ENCODE results near the gene BICC1.

BICC1 gene

GRCh38 chr10:58512491-58513187 lies at the start of gene BICC1:
Gene BICC1 (plus strand): TSS chr10:58512872. CDS start chr10:58513144, 272 bp downstream.
- DNase-seq (ENCODE audit: extremely low read depth in 1 of 2, low read depth in 1 of 2) = no peak

GRCh38 chr10:58464956-58465355 lies 47.7 kb upstream of the BICC1 start:
- DNase-seq (ENCODE audit: extremely low read depth in 1 of 2, low read depth in 1 of 2) = no peak

- no peak for DNase-seq (ENCODE audit: extremely low read depth in 1 of 2, low read depth in 1 of 2)
Measured at GRCh38 chr10:58465629-58466028, 47.0 kb upstream of the BICC1 start.

DNA sequence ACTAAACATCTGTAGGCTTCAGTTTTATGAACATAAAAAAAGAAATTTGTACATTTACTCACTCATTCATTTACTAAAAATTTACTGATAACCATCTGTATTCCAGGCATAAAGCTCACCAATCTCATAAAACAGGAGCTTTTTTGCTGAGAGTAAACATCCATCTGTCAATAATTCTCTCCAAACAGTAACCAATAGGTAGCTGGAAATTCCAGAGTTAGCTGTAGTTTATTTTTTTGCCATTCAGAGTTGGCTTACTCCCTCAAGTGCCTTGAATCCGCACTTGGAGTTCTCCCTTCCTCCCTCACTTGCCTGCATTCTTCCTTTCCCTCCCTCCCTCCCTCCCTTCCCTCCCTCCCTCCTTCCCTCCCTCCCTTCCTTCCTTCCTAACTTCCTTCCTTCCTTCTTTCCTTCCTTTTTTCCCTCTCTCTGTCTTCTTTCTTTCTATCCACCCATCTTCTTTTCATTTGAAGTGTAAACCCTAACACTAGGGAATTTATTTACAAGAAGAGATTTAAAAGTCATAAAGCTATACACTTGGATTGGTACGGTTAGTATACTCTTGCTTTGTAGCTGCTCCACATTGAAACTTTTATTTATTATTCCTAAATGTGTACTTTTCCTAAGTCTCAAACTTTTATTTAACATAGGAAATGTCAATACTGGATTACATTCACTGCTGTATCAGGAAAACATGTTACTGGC lies 44.6 kb upstream of the BICC1 start:
- no peak for DNase-seq (ENCODE audit: extremely low read depth in 1 of 2, low read depth in 1 of 2)

DNA sequence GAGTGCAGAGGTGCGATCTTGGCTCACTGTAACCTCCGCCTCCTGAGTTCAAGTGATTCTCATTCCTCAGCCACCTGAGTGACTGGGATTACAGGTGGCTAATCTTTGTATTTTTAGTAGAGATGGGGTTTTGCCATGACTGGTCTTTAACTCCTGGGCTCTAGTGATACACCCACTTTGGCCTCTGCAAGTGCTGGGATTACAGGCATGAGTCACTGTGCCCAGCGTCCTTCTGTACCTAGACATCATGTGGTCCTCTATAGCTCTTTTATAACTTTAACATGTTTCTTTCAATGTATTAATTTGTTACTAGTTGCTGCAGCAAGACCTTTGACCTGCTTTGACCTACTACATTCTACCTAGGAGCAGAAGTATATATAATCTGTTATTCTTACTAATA lies 38.7 kb upstream of the BICC1 start:
- DNase-seq (ENCODE audit: extremely low read depth in 1 of 2, low read depth in 1 of 2) = no peak

DNA sequence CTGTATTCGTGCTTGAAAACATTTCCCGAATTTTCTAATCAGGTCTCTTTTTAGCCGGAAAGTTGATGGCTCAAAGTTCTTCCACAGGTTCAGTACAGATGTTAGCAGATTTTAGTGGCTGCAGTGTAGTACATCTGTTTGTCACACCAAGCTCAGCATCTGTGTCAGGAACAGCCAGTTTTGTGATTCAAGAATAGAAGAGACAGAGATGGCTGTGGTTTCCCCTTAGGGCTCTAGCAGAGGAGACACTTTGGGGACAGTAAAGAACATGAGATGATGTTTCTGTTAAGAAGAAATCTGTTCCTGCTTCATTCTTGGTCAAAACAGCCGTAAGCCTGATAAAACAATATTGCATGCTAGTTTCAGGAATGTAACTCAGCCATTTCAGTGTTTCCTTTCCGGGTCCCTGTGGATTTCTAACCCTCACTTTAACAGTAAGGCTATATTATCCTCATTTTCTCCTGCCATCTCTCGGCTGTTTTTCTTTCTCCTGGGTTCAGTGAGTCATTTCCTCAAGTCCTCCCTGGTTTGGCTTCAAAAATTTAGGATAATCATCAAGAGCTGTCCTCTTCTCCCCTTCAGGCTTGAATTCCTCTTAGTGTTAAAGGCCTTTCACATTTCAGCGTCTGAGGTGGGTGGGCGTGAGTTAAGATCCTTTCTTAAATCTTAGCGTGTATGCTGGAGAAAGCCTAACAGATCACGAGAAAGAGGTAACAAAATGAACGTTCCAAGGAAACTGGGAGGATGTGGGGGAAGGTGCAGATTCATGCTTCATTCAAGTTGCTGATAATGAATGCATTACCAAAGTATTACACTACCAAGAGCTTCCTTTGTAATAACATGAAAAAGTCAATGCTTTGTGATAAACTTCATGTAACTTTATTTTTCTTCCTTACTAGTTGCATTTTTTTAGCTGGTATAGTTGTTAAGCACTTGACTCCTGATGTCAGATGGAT lies 37.1 kb upstream of the BICC1 start:
- no peak for DNase-seq (ENCODE audit: extremely low read depth in 1 of 2, low read depth in 1 of 2)

- no peak for DNase-seq (ENCODE audit: extremely low read depth in 1 of 2, low read depth in 1 of 2)
Measured at GRCh38 chr10:58477122-58477521, 35.5 kb upstream of the BICC1 start.

- no peak for DNase-seq (ENCODE audit: extremely low read depth in 1 of 2, low read depth in 1 of 2)
Measured at GRCh38 chr10:58477902-58478301, 34.8 kb upstream of the BICC1 start.

DNA sequence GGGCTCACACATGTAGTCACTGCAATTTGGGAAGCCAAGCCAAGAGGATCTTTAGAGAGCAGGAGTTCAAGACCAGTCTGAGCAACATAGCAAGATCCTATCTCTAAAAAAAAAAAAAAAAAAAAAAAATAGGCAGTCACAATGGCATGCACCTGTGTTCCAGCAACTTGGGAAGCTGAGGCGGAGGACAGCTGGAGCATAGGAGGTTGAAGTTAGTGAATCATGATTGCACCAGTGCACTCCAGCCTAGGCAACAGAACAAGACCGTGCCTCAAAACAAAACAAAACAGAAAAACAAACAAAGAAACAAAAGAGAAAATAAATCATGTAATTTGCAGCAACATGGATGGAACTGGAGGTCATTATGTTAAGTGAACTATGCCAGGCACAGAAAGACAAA lies 33.6 kb upstream of the BICC1 start:
- no peak for DNase-seq (ENCODE audit: extremely low read depth in 1 of 2, low read depth in 1 of 2)

- no peak for DNase-seq (ENCODE audit: extremely low read depth in 1 of 2, low read depth in 1 of 2)
Measured at GRCh38 chr10:58480321-58480720, 32.4 kb upstream of the BICC1 start.

- DNase-seq (ENCODE audit: extremely low read depth in 1 of 2, low read depth in 1 of 2) = no peak
Measured at GRCh38 chr10:58481569-58482109, 31.0 kb upstream of the BICC1 start.

GRCh38 chr10:58486821-58487220 lies 25.9 kb upstream of the BICC1 start:
- DNase-seq (ENCODE audit: extremely low read depth in 1 of 2, low read depth in 1 of 2) = no peak

DNA sequence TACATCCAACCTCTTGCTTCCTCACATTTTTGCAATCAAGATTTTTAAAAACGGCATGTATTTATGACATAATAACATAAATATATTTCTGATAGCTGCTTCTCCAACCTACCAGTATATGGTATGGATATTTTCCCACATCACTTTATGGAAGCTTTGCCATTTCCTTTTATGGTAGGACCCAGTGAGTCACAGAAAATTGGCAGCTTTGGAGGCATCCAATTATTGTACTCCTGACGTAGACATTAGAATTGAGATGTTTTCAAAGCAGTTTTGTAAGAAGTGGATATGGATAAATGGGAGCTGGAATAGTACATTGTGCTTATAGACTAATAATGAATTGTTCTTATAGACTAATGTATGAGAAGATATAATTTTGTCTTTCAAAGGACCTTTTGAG lies 23.8 kb upstream of the BICC1 start:
- DNase-seq (ENCODE audit: extremely low read depth in 1 of 2, low read depth in 1 of 2) = no peak

- no peak for DNase-seq (ENCODE audit: extremely low read depth in 1 of 2, low read depth in 1 of 2)
Measured at GRCh38 chr10:58502956-58503355, 9.7 kb upstream of the BICC1 start.

DNA sequence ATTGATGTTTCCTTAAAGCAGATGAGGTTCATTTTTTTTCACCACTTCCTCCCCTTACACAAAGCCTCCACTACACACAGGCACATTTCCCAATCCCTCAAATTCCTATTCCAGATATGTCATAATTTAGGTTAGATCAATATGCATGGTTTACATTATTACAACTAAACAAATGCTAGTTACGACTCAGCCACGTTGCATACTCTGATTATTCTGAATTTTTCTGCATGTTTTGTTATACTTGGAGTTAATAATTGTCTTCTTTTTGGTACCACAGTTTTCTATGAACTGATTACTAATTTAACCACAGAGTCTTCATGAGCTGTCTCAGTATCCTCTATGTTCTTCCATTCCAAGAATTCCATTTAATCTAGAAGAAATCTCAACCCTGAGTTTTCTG lies 4.4 kb upstream of the BICC1 start:
- no peak for DNase-seq (ENCODE audit: extremely low read depth in 1 of 2, low read depth in 1 of 2)

GRCh38 chr10:58511765-58512490 lies 744 bp upstream of the BICC1 start:
- no peak for DNase-seq (ENCODE audit: extremely low read depth in 1 of 2, low read depth in 1 of 2)

GRCh38 chr10:58513188-58514110 lies 777 bp downstream of the BICC1 start:
- no peak for DNase-seq (ENCODE audit: extremely low read depth in 1 of 2, low read depth in 1 of 2)

DNA sequence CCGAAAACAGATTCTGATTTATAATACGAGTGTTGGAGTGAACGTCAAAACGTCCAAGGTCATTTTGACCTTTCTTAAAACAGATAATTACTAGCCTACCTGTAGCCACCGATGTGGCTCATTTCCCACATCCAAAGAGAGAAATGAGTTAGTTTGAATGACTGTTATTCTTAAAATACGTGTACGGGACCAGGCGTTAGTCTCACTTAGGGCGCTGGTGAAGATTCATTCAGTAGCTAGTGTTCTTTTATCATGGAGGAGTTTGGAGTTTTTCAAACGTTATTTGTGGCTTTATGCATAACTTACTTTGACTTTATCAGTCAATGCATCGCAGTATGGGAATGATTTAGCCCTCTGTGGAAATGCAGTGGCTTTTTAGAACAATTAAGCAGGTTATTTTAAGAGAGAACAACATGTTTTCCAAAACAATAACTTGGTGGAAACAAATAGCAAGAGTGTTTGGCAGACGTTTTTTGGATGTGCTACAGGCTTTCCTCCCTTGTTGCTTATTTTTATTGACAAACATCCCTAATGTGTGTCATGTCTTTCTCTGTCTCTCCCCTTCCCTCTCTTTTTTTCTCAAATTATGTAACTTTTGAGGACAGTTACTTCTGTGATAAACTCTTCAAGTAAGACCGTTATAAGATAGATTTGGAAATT lies 1.6 kb downstream of the BICC1 start:
- no peak for DNase-seq (ENCODE audit: extremely low read depth in 1 of 2, low read depth in 1 of 2)

All from activated CD8-positive, alpha-beta memory T cell treated with anti-CD3 and anti-CD28 coated beads for 1 hour (primary cell).